A673 (cell line): ENCODE data around the gene PACS2.

Experiments used
- CTCF ChIP-seq: fragments of 300-800, 200-600 bp; sonication (generic); conservative IDR thresholded peaks from 2 replicates; pipeline ENCODE4 v1.5.1; 2017; ENCODE audit warnings: low read depth, mild to moderate bottlenecking, antibody characterized with exemption, low read length, moderate library complexity, mixed read lengths
- EZH2 ChIP-seq: fragments of 200-600 bp; sonication (generic); IDR thresholded peaks from 2 replicates; pipeline ENCODE4 v1.6.1; 2017; ENCODE audit warnings: borderline replicate concordance, low read depth, mild to moderate bottlenecking, mixed read lengths, antibody characterized with exemption, low read length; ENCODE audit not compliant: poor library complexity, severe bottlenecking

GRCh38 chr14:105389976-105390848 lies 75.7 kb downstream of the PACS2 start:
- TF ChIP-seq CTCF (no peak), EZH2 (no peak)
